ENCODE measurements around the gene SEMA4B.

DNA sequence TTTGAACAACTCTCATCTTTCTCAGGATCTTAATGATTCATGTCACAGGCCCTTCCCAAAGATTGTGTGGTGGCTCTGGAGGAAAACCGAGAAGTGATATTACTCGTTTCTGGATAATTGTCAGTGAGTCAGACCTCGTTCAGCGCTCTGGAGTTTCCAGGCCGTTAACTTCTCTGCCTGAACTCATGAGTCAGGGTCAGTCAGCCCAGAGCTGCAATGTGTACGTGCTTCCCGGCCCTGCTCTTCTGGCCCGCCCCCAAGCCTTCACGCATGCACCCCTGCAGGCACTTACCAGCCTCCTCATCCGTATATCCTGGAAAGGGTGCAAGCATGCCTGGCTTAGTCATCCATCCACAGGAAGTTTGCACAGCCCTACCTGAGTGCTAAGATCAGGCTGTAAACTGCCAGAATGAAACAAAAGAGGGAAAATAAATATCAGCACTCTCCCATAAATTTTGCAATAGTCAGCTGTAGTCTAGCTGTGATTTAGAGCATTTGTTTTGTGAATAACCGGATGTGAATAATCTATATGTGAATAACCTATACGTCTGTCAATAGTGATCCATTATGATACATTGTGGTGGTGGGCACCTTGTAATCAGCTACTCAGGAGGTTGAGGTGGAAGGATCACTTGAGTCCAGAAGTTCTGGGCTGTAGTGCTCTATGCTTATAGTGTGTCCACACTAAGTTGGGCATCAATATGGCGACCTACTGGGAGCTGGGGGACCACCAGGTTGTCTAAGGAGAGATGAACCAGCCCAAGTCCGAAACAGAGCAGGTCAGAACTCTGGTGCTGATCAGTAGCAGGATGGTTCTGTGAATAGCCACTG is 35.3 kb upstream of the SEMA4B start:
- TF ChIP-seq EZH2phosphoT487 (conservative IDR thresholded peaks at IDR 0.05; ENCODE audit: low read length) = no peak
- TF ChIP-seq CTCF (IDR thresholded peaks at IDR 0.05; ENCODE audit: insufficient read depth, low read length, poor library complexity, severe bottlenecking) = no peak
